Limb (tissue), 2 donors: ENCODE data around the gene IBA57.

Source experiments
- DNase-seq, 2 donors: peaks; one replicate each; pipeline ENCODE4 v3.0.0-alpha.2; 2016; ENCODE audit errors: extremely low spot score in 2 of 2

IBA57 gene

DNA sequence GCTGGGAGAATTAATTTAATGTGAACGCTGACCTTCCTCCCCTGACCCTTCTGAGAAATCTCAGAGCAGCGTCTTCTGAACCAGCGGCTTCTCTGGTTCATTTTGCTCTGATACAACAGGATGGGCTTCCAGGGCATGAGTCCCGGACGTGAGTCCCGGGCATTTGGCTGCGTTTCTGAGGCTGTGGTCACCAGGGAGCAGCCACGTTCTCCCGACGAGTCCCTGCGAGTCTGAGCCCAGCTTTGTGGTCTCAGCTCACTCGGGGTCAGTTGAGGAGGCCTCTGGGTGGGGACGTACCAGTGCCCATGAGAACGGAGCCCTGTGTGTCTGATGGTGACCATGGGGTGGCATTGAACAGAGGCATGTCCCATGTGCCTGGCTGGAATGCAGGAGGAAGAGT is 24.6 kb downstream of the IBA57 start:
- DNase-seq, result no peak

DNA sequence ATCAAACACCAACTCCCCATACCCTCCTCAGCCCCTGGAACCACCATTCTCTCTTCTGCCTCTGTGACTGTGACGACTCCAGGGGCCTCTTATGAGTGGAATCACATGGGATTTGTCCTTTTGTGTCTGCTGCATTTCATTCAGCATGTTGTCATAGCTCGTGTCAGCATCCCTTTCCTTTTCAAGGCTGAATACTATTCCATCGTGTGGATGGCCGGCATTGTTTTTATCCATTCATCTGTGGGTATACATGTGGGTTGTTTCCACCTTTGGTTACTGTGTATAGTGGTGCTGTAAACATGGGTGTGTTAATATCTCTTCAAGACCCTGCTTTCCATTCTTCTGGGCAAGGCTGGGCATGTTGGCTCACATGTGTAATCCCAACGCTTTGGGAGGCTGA is 25.2 kb downstream of the IBA57 start:
- no peak for DNase-seq

DNA sequence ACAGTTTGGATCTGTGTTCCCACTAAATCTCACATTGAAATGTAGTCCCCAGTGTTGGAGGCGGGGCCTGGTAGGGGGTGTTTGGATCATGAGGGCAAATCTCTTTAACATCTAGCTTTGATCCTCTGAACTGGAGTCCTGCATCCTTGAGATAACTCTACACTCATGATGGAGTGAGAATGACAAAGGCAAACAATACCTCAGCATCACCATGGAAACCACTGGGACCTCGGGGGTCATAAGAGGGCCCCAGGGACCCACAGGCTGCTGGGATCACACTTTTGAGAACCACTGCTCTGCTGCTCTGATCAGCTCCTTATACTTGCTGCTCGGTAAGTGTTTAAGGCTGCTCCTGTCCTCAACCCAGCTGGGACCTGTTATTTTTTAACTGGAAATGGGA is 28.8 kb downstream of the IBA57 start:
- no peak for DNase-seq

DNA sequence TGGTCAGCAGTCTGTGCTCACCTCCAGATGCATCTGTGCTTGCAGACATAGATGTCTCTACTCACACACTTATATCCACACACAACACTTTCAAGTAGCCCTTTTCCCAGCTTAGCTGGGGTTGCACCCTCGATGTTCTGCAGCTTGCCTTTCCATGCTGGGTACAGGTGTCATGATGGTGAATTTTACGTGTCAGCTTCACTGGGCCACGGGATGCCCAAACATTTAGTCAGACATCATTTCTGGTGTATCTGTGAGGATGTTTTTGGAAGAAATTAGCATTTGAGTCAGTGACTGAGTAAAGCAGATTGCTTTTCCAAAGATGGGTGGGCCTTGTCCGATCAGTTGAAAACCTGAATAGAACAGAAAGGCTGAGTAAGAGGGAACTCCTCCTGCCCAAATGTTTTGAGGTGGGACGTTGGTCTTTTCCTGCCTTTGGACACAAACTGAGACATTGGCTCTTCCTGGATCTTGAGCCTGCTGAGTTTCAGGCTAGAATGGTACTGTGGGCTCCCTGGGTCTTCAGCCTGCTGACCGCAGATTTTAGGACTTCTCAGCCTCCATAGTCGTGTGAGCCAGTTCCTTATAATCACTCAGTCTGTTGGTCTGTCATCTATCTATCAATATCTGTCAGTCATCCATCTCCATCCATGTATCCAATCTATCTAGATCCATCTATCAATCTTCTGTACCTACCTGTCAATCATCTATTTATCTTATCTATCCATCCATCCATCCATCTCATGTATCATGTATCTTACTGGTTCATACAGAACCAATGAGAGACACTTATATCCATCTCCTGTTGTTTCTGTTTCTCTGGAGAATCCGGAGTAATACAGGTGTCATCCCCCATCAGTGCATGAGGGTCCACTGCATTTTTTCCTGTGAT is 29.6 kb downstream of the IBA57 start:
- DNase-seq, result no peak

DNA sequence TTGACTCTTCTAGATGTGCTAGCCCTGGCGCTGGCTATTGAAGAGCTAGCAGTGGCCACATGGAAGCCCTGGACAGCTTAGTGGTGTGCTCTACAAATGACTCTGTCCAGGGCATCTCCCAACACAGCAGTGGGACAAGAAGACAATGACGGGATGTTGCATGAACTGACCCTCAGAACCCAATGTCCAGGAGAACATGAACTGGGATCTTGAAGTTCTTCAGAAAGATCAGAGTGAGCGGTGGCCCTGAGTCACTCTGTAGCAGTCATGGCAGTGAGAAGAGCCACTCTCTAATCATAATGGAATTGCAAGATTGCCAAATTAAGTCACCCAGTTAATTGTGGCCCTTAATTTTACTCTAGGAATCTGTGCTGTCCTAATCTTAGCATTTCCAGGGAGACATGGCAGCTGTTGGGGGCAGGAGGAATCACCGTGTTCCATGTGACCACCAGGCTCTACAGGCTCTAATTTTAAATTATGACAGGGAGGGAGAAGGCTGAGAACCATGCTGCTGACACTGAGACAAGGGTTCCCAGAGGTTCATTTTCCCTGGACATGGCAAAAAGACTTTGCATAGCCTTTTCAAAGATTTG is 32.0 kb downstream of the IBA57 start:
- DNase-seq, result no peak

DNA sequence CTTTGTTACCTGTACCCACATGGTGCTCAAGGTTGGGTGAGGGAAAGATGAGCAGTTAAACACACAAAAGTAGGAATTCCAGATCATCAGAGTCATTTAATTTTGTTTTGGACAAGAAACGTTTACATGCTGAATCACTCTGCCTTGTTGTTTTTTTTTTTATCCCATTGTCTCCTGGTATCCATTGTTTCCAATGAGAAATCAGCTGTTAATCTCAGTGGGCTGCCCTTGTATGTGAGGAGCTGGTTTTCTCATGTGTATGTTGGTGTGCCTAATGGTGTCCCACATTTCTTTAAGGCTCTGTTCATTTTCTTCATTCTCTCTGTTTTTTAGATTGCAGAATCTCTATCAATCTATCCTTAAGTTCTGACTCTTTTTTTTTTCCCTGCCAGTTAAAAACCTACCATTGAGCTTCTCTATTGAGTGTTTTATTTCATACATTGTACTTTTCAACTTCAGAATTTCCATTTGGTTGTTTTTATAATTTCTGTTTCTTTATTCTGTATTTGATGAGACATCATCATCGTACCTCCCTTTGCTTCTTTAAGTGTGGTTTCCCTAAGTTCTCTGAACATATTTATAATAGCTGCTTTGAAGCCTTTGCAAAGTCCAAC is 33.5 kb downstream of the IBA57 start:
- no peak for DNase-seq

DNA sequence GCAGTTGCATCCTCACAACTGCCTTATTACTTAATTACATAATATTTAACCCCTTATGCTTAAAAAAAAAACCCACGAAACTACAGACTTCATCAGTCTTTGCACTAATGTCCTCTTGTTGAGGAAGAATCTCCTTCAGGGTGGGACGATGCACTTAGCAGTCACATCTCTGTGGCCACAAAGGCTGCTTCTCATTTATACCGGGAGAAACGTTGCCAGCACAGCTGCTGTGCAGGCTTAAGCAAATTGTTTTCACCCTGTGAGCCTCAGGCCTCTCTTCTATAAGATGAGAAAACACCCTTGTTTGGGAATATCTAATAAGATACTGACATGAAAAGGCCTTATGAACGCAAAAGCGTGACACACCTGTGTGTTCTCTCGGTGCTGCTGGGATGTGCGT is 39.4 kb downstream of the IBA57 start:
- no peak for DNase-seq

DNA sequence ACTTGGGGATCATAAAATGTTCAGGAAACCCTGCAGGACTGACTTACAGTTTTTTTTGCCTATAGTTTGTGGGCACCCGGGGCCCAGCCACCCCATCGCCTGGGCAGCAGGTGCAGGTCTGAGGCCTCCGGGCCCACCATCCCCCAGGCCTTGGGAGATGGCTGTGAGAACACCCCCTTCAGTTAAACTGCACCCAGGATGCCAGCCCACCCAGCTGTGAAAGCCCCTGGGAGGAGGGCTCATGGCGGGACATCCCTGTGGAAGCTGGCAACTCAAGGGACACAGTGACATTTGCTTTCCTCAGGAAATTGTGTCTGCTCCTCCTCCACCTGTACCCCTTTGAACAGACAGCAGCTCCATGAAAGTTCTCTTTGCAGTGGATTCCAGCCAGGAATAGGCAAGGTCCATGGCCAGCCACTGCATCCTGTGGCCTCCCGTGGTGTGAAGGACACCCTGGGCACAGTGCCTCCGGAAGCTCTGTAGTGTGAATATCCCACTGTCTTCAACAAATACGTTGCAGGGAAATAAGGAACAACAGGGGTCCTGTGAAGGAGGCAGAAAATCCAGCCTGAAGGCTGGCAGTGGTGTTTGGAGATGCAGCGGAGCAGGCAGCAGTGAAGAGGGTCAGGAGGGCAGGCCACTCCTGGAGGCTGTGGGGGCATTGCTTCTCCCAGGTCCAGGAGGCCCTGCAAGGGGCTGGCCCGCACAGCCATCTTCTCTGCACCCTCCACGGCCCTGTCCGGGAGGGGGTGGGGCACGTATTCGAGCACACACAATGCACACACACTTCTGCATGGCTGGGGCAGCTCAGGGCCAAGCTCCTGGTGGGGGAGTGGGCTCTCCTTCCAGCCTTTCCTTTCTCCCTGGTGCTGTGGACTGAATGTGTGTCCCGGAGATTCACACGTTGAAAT is 40.2 kb downstream of the IBA57 start:
- DNase-seq, result no peak

DNA sequence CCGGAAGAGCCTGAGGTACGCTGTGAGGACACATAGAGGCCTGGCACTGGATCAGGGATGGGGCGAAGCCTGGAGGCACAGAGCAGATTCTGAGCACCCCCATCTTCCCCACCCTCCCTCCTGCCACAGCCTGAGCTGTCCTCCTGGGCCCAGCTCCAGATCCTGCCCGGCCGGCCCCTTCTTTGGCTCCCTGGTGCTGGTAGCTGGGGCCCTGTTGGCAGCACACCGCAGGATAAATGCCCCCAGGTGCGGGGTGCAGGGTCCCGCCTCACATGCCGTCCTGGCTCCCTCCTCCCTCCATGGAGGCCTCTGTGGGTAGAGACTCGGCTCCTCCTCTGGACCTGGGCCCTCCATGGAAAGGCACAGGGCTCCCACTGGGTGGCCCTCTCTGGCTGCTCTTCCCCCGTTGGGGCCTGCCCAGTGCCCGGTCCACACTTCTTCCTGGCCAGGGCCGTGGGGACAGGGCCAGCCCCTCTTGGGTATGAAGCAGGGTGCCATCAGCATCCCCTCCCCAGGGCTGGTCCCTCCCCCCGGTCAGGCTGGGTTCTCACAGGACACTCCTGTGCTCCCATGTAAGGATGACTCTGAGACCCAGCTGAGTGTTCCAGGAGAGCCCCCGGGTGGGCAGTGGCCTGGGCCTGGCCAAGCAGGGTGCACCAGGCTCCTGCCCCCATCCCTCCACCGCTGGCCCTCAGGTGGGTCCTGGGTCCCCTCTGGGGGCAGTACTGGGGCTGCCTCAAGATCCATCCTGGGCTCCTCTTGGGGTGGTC is 41.2 kb downstream of the IBA57 start:
- no peak for DNase-seq

DNA sequence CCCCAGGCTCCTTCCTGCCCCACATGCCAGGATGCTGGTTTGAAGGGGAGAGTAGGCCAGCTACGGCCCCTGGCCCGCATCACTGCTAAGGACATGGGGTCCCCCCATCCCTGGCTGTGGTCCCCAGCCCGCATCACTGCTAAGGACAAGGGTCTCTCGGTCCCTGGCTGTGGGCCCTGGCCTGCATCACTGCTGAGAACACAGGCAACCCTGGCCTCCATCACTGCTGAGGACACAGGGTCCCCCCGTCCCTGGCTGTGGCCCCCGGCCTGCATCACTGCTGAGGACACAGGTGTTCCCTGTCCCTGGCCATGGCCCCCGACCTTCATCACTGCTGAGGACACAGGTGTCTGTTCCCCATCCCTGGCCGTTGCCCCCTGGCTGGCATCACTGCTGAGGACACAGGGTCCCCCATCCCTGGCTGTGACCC is 41.8 kb downstream of the IBA57 start:
- no peak for DNase-seq

DNA sequence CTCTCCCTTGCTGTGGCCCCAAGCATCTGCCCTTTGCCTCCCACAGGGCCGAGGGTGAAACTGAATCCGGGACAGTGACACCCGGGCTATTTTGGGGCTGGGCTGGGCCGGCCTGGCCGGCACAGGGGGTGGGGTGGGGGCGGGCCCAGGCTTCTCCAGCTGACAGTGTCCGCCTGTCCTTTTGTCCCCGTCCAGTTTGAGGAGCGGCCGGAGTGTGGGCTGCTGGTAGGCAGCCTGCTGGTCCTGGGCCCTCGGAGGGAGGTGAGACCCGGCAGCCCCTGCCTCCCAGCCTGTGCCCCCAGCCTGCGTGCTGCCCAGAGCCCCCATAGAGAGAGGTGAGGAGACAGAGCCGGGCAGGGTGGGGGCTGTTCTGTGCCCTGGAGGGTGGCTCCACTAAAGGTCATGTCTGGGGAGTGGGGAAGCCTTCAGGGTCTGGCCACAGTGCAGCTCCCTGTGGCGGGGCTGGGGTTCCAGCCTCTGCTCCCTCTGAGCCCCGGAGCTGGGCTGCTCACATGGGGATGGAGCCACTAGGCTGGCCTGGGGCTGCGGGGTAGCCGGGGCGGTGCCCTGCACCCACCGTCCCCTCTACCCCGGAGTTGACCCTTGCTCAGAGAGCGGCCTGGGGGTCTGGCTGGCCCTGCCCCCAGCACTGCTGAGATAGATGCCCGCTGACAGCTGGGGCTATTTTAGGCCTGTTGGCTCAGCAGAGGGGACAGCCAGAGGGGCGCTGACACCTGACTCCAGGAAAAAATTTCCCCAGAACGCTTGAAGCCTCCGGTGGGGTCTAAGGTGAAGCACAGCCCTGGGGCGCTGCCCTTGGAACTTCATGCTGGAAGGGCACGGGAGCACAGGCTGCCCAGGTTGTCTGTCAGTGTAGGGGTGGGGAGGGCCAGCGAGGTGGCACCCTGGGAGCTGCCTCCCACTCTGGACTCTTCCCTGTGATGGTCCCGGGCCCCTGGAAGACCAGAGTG is 42.5 kb downstream of the IBA57 start, which contains the start of gene OBSCN:
Gene OBSCN (plus strand): TSS at position 194 of the 971 bp plus-strand sequence. CDS start 3,740 bp downstream, outside the sequence.
- peak in 1 of 2 donors; percentile 45 for DNase-seq

DNA sequence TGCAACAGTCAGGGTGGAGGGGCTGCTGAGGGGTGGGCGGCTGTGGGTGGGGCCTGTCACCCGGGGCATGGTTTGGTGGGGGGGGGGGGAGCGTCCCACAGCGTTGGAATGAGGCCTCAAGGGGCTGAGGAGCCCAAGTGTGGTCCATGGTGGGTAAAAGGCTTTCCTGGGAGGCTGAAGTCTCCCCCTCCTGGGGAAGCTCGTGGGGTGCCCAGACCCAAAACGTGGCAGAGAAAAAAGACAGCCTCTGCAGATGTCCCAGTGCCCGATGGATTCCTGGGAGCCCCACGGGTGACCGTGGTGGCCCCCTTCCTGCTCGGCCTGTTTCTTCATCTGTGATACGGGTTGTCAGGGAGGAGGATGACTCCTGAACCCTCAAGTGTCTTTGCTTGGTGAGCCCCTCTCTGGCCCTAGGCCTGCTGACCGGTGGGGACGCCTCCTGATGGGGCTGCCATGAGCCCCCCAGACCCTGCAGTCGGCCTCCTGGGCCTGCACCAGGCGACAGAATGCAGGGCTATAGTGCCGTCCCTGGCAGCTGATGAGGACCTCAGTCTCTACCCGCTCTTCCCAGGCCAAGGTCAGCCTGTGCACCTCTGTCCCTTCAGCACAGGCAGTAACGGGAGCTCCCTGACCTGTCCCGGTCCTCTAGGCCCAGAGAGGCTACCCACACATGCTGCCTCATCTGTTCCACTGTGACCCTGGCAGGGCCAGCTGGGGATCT is 43.4 kb downstream of the IBA57 start:
- DNase-seq, result no peak

DNA sequence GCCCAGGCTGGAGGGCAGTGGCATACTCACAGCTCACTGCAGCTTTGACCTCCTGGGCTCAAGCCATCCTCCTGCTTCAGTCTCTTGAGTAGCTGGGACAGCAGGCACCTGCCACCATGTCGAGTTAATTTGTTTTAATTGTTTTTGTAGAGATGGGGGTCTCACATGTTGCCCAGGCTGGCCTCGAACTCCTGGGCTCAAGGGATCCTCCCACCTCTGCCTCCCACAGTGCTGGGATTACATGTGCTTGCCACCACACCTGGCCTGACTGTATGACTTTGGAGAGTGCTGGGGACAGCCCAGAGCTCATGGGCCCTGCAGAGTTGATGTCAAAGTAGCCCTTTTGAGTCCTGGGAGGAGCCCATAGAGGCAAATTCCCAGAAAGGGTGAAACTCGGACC is 44.1 kb downstream of the IBA57 start:
- DNase-seq, result no peak

DNA sequence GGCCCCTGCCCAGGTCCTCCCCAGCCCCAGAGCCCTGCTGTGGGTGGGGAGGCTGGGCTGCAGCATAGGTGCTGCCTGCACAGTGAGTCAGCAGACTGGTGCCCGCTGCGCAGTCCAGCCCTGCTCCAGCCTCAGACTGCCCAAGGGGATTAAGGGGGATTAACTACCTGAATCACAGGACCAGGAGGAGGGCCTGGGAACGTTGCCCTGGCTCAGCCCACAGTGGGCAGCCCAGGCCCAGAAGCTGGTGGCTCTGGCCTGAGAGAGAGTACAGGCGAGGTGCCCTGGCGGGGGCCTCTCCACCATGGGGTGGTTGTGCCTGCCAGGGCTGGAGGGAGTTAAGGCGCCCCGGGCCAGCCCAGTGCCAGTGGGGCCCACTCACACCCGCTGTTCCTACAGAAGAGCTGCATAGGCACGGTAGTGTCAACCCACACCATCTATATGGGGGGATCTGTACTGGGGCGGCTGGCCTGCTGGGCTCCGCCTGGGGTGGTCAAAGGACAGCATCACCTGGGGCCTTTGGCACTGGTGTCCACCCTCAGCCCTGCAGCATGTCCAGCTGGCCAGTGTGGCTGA is 44.6 kb downstream of the IBA57 start:
- no peak for DNase-seq

DNA sequence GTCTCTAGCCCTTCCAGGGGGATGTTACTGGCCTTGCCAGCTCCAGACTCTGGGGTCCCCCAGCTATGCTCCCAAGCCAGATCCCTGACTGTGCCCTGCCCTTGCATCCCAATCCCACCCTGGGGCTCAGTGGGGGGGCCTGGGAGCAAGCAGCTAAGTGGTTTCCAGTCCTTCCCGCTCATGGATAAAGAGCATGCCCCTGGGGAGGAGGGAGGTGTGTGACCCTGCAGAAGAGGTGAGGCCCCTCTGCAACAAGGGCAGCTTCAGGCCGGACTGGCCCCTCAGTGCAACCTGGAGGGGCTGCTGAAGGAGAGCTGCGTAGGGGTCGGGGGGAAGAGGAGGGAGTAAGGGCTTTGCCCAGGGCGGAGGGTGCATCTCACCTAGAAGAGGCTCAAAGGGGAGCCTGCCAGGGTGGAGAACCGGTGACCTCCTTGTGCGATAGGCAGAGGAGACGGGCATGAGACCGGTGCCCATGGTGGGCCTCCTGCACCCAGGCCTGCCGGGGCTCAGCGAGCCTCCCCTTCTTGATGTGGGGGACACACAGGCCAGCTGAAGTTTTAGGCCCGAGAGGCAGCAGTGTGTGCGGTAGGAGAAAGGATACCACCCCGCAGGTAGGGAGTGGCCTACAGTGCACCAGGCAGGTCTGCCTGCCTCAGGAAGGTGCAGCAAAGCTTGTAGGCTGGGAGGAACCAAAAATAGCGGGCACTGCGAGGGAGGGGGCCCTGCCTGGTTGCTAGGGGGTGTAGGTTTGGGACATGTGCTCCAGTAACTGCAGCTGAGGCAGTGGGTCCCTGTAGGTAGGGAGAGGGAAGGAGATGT is 45.3 kb downstream of the IBA57 start:
- DNase-seq, result no peak

DNA sequence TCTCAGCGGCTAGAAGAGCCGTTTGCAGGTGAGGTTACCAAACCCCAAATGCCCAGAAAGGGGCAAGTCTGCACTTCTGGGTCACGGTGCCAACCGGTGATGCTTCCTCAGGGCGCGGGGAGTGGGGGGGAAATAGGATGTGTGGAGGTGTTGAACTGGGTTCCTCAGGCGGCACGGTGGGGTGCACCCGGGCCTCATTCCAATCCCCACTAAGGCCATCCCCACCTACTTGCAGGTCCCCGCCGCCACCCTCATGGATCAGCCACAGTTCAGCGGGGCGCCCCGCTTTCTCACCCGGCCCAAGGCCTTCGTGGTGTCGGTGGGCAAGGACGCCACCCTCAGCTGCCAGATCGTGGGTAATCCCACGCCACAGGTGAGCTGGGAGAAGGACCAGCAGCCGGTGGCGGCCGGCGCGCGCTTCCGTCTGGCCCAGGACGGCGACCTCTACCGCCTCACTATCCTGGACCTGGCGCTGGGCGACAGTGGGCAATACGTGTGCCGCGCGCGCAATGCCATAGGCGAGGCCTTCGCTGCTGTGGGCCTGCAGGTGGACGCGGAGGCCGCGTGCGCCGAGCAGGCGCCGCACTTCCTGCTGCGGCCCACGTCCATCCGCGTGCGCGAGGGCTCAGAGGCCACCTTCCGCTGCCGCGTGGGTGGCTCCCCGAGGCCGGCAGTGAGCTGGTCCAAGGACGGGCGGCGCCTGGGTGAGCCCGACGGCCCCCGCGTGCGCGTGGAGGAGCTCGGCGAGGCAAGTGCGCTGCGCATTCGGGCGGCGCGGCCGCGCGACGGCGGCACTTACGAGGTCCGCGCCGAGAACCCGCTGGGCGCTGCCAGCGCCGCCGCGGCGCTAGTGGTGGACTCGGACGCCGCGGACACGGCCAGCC is 46.2 kb downstream of the IBA57 start:
- DNase-seq, result no peak
